Ishikawa (cell line): ENCODE results near the gene EGFL7.

Experiments used
- CEBPB ChIP-seq: IDR thresholded peaks from 2 replicates; pipeline ENCODE4 v1.6.1; 2012
- CREB1 ChIP-seq: IDR thresholded peaks from 2 replicates; pipeline ENCODE4 v1.6.1; 2012; ENCODE audit warnings: low read depth
- EGR1 ChIP-seq: IDR thresholded peaks from 2 replicates; pipeline ENCODE4 v1.6.1; 2012
- EP300 ChIP-seq: IDR thresholded peaks from 2 replicates; pipeline ENCODE4 v1.6.1; 2012; ENCODE audit warnings: borderline replicate concordance
- FOXM1 ChIP-seq: IDR thresholded peaks from 2 replicates; pipeline ENCODE4 v1.6.1; 2012; ENCODE audit warnings: low read depth, borderline replicate concordance
- MAX ChIP-seq: IDR thresholded peaks from 2 replicates; pipeline ENCODE4 v1.6.1; 2012
- NFIC ChIP-seq: IDR thresholded peaks from 2 replicates; pipeline ENCODE4 v1.6.1; 2012
- RAD21 ChIP-seq: IDR thresholded peaks from 2 replicates; pipeline ENCODE4 v1.6.1; 2012; ENCODE audit warnings: low read depth
- REST ChIP-seq: IDR thresholded peaks from 2 replicates; pipeline ENCODE4 v1.6.1; 2012; ENCODE audit warnings: low read depth, mild to moderate bottlenecking
- TAF1 ChIP-seq: IDR thresholded peaks from 2 replicates; pipeline ENCODE4 v1.6.1; 2012; ENCODE audit warnings: low read depth, mild to moderate bottlenecking
- TCF12 ChIP-seq: IDR thresholded peaks from 2 replicates; pipeline ENCODE4 v1.6.1; 2012; ENCODE audit warnings: low read depth
- TEAD4 ChIP-seq: IDR thresholded peaks from 2 replicates; pipeline ENCODE4 v1.6.1; 2012
- USF1 ChIP-seq: IDR thresholded peaks from 2 replicates; pipeline ENCODE4 v1.6.1; 2012
- YY1 ChIP-seq: IDR thresholded peaks from 2 replicates; pipeline ENCODE4 v1.6.1; 2012; ENCODE audit warnings: low read depth
- ZBTB7A ChIP-seq: IDR thresholded peaks from 2 replicates; pipeline ENCODE4 v1.6.1; 2012; ENCODE audit warnings: low read depth

EGFL7 gene

GRCh38 chr9:136676297-136676794 lies 13.6 kb downstream of the EGFL7 start:
- no peak for TF ChIP-seq TEAD4
- TF ChIP-seq CEBPB: no peak
- TF ChIP-seq EP300: no peak
- no peak for TF ChIP-seq EGR1
- TF ChIP-seq MAX: no peak
- TF ChIP-seq CREB1: no peak
- TF ChIP-seq NFIC: no peak
- TF ChIP-seq ZBTB7A: no peak
- no peak for TF ChIP-seq USF1
- no peak for TF ChIP-seq YY1
- TF ChIP-seq TCF12: no peak
- no peak for TF ChIP-seq RAD21
- no peak for TF ChIP-seq REST
- no peak for TF ChIP-seq FOXM1
- TF ChIP-seq TAF1: no peak

GRCh38 chr9:136676920-136677686 lies 14.4 kb downstream of the EGFL7 start:
- TF ChIP-seq TCF12: no peak
- TF ChIP-seq REST: no peak
- no peak for TF ChIP-seq EP300
- no peak for TF ChIP-seq CEBPB
- TF ChIP-seq ZBTB7A: no peak
- no peak for TF ChIP-seq USF1
- TF ChIP-seq YY1: no peak
- TF ChIP-seq RAD21: no peak

GRCh38 chr9:136678034-136678433 lies 15.3 kb downstream of the EGFL7 start:
- TF ChIP-seq TEAD4 (no peak), FOXM1 (no peak), RAD21 (no peak), EP300 (no peak), EGR1 (no peak), ZBTB7A (no peak), TCF12 (no peak), YY1 (no peak), CEBPB (no peak), TAF1 (no peak), MAX (no peak), NFIC (no peak), CREB1 (no peak), REST (no peak)

GRCh38 chr9:136678624-136679023 lies 15.9 kb downstream of the EGFL7 start:
- no peak for TF ChIP-seq CEBPB
- no peak for TF ChIP-seq YY1
- TF ChIP-seq FOXM1: no peak
- TF ChIP-seq TAF1: no peak
- no peak for TF ChIP-seq REST
- no peak for TF ChIP-seq TCF12
- TF ChIP-seq USF1: no peak
- TF ChIP-seq NFIC: no peak
- TF ChIP-seq MAX: no peak
